ENCODE measurements around the gene LCE1C.

The LCE1C gene

GRCh38 chr1:152760551-152761190 lies 45.8 kb downstream of the LCE1C start:
- no peak overlapping the region for H3K27ac ChIP-seq (ENCODE audit: low read depth, low read length, severe bottlenecking)
- WGBS, 2 experiments (ENCODE audit: insufficient coverage in 2 of 2) = 83 to 84% methylated on average over 22 to 28 of the region's 31 CpGs
- no peaks in the 10 kb centered on the region for H3K36me3 ChIP-seq (ENCODE audit: control insufficient read depth, insufficient read depth, low read length)
- no peak overlapping the region for H3K4me3 ChIP-seq (ENCODE audit: extremely low read depth, insufficient read depth, low read length, poor library complexity, severe bottlenecking)
- peaks cover 54% of the 10 kb centered on the region for H3K9me3 ChIP-seq (ENCODE audit: control insufficient read depth, low read length)
- no peaks in the 10 kb centered on the region for H3K4me1 ChIP-seq (ENCODE audit: control insufficient read depth, insufficient read depth, low read length, poor library complexity, severe bottlenecking)

GRCh38 chr1:152759453-152760173 lies 46.8 kb downstream of the LCE1C start:
- 76% methylated on average over 6 to 7 of the region's 8 CpGs for WGBS, 2 experiments (ENCODE audit: insufficient coverage in 2 of 2)
- no peak overlapping the region for H3K27ac ChIP-seq (ENCODE audit: low read depth, low read length, severe bottlenecking)
- no peak overlapping the region for H3K4me3 ChIP-seq (ENCODE audit: extremely low read depth, insufficient read depth, low read length, poor library complexity, severe bottlenecking)
- no peaks in the 10 kb centered on the region for H3K4me1 ChIP-seq (ENCODE audit: control insufficient read depth, insufficient read depth, low read length, poor library complexity, severe bottlenecking)
- H3K36me3 ChIP-seq (ENCODE audit: control insufficient read depth, insufficient read depth, low read length) = no peaks in the 10 kb centered on the region
- peaks cover 54% of the 10 kb centered on the region for H3K9me3 ChIP-seq (ENCODE audit: control insufficient read depth, low read length)

GRCh38 chr1:152758636-152759035 lies 47.8 kb downstream of the LCE1C start:
- H3K4me1 ChIP-seq (ENCODE audit: control insufficient read depth, insufficient read depth, low read length, poor library complexity, severe bottlenecking) = no peaks in the 10 kb centered on the region
- no peak overlapping the region for H3K27ac ChIP-seq (ENCODE audit: low read depth, low read length, severe bottlenecking)
- no peaks in the 10 kb centered on the region for H3K36me3 ChIP-seq (ENCODE audit: control insufficient read depth, insufficient read depth, low read length)
- 41 to 46% methylated on average over 3 of the region's 4 CpGs for WGBS, 2 experiments (ENCODE audit: insufficient coverage in 2 of 2)
- H3K4me3 ChIP-seq (ENCODE audit: extremely low read depth, insufficient read depth, low read length, poor library complexity, severe bottlenecking) = no peak overlapping the region
- H3K9me3 ChIP-seq (ENCODE audit: control insufficient read depth, low read length) = peaks cover 50% of the 10 kb centered on the region

GRCh38 chr1:152757747-152758146 lies 48.7 kb downstream of the LCE1C start, which contains the start of gene KPRP:
Gene KPRP, plus strand, starts transcription at chr1:152758025. Its CDS starts 1,564 bp downstream, at chr1:152759589.
- Histone ChIP-seq H3K36me3 (ENCODE audit: control insufficient read depth, insufficient read depth, low read length) (no peaks in the 10 kb centered on the region), H3K4me1 (ENCODE audit: control insufficient read depth, insufficient read depth, low read length, poor library complexity, severe bottlenecking) (no peaks in the 10 kb centered on the region), H3K27ac (ENCODE audit: low read depth, low read length, severe bottlenecking) (no peak within 1 kb of the TSS), H3K4me3 (ENCODE audit: extremely low read depth, insufficient read depth, low read length, poor library complexity, severe bottlenecking) (no peak within 1 kb of the TSS), H3K9me3 (ENCODE audit: control insufficient read depth, low read length) (peaks cover 50% of the 10 kb centered on the region)
- WGBS, 2 experiments (ENCODE audit: insufficient coverage in 2 of 2) = 65 to 100% methylated on average over 1 to 4 of the region's 6 CpGs

GRCh38 chr1:152756872-152757271 lies 49.6 kb downstream of the LCE1C start:
- Histone ChIP-seq H3K27ac (ENCODE audit: low read depth, low read length, severe bottlenecking) (no peak overlapping the region), H3K36me3 (ENCODE audit: control insufficient read depth, insufficient read depth, low read length) (no peaks in the 10 kb centered on the region), H3K9me3 (ENCODE audit: control insufficient read depth, low read length) (peaks cover 44% of the 10 kb centered on the region)

More at GRCh38 chr1:152756872-152757271, 49.6 kb downstream of the LCE1C start:
- no peaks in the 10 kb centered on the region for H3K4me1 ChIP-seq (ENCODE audit: control insufficient read depth, insufficient read depth, low read length, poor library complexity, severe bottlenecking)
- H3K4me3 ChIP-seq (ENCODE audit: extremely low read depth, insufficient read depth, low read length, poor library complexity, severe bottlenecking) = no peak overlapping the region
- no CpG with 5 or more reads among the region's 2 CpGs for WGBS, 2 experiments (ENCODE audit: insufficient coverage in 2 of 2)

Data from mesodermal cell (in vitro differentiated cells).